Measurements from ENCODE around the gene FAM83C.

GRCh38 chr20:35328095-35328685 is 36.0 kb upstream of the FAM83C start:
- no peak for TF ChIP-seq CTCF (IDR thresholded peaks at IDR 0.05)
- TF ChIP-seq POLR2A (IDR thresholded peaks at IDR 0.05): no peak

Data from Peyer's patch (tissue), 4 donors.